Measurements from ENCODE around the gene SEC14L6.

The SEC14L6 gene

DNA sequence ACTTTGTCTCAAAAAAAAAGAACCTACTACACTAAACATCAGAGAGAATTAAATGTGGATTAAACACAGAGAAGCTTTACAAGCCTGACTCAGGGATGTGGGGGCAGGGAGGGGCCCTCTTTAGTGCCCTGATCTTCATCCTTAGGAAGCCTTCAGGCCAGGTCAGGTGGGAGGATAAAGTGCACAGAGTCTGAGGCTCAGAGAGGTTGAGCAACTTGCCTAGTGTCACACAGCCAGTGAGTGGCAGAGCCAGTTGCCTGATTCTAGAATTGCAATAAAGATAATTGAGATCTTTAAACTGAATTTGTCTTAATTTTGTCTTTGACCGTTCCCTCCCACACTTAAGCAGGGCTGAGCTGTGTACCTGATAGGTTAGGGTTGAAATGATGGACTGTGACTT lies 7.2 kb downstream of the SEC14L6 start:
- Histone ChIP-seq H3F3A (ENCODE audit: control insufficient read depth, insufficient read depth) (no peaks in the 10 kb centered on the region), H3K27ac (ENCODE audit: low read depth, low read length) (no peak overlapping the region), H4K20me1 (ENCODE audit: control insufficient read depth, insufficient read depth, low read depth, low read length) (no peaks in the 10 kb centered on the region), H3K4me1 (ENCODE audit: control insufficient read depth, low read length) (no peaks in the 10 kb centered on the region), H3K36me3 (ENCODE audit: control insufficient read depth, low read length) (no peaks in the 10 kb centered on the region), H3K9me3 (ENCODE audit: control insufficient read depth, insufficient read depth, low read length) (no peaks in the 10 kb centered on the region), H3K9me2 (replicated peaks; ENCODE audit: control insufficient read depth, low read length) (no peaks in the 10 kb centered on the region), H3K79me2 (ENCODE audit: control insufficient read depth, low read length) (no peaks in the 10 kb centered on the region), H3K27me3 (ENCODE audit: control insufficient read depth, low read length) (peaks cover 8% of the 10 kb centered on the region; the same call in 1 of the 2 replicates), H3K4me2 (ENCODE audit: low read length) (no peak overlapping the region), H3K4me3 (ENCODE audit: low read length) (no peak overlapping the region)
- no peak for TF ChIP-seq EZH2phosphoT487 (IDR thresholded peaks at IDR 0.05; ENCODE audit: borderline replicate concordance, low read length)
- TF ChIP-seq, protein P1, sequence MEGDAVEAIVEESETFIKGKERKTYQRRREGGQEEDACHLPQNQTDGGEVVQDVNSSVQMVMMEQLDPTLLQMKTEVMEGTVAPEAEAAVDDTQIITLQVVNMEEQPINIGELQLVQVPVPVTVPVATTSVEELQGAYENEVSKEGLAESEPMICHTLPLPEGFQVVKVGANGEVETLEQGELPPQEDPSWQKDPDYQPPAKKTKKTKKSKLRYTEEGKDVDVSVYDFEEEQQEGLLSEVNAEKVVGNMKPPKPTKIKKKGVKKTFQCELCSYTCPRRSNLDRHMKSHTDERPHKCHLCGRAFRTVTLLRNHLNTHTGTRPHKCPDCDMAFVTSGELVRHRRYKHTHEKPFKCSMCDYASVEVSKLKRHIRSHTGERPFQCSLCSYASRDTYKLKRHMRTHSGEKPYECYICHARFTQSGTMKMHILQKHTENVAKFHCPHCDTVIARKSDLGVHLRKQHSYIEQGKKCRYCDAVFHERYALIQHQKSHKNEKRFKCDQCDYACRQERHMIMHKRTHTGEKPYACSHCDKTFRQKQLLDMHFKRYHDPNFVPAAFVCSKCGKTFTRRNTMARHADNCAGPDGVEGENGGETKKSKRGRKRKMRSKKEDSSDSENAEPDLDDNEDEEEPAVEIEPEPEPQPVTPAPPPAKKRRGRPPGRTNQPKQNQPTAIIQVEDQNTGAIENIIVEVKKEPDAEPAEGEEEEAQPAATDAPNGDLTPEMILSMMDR (IDR thresholded peaks at IDR 0.05; ENCODE audit: low read depth, low read length, poor library complexity, severe bottlenecking): no peak

DNA sequence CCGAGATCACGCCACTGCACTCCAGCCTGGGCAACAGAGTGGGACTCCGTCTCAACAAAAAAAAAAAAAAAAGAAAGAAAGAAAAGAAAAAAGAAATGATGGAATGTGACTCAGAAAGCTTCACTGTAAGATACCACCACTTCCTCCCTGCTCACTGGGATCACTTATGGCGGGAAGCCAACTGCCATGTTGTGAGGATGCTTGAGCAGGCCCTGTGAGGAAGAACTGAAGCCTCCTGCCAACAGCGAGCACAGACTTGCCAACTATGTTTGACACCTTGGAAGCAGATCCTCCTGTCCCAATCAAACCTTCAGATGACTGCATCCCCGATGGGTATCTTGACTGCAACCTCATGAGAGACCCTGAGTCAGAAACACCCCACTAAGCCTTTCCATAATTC lies 8.3 kb downstream of the SEC14L6 start:
- H3K9me2 ChIP-seq (replicated peaks; ENCODE audit: control insufficient read depth, low read length): no peaks in the 10 kb centered on the region
- H3F3A ChIP-seq (ENCODE audit: control insufficient read depth, insufficient read depth): no peaks in the 10 kb centered on the region
- TF ChIP-seq EZH2phosphoT487 (IDR thresholded peaks at IDR 0.05; ENCODE audit: borderline replicate concordance, low read length): no peak
- TF ChIP-seq, protein P1 (IDR thresholded peaks at IDR 0.05; ENCODE audit: low read depth, low read length, poor library complexity, severe bottlenecking): no peak
- no peaks in the 10 kb centered on the region for H3K9me3 ChIP-seq (ENCODE audit: control insufficient read depth, insufficient read depth, low read length)
- H3K79me2 ChIP-seq (ENCODE audit: control insufficient read depth, low read length): no peaks in the 10 kb centered on the region
- H4K20me1 ChIP-seq (ENCODE audit: control insufficient read depth, insufficient read depth, low read depth, low read length): no peaks in the 10 kb centered on the region
- peaks cover 8% of the 10 kb centered on the region; the same call in 1 of the 2 replicates for H3K27me3 ChIP-seq (ENCODE audit: control insufficient read depth, low read length)
- no peak overlapping the region for H3K27ac ChIP-seq (ENCODE audit: low read depth, low read length)
- H3K36me3 ChIP-seq (ENCODE audit: control insufficient read depth, low read length): no peaks in the 10 kb centered on the region
- no peak overlapping the region for H3K4me3 ChIP-seq (ENCODE audit: low read length)
- H3K4me2 ChIP-seq (ENCODE audit: low read length): no peak overlapping the region
- H3K4me1 ChIP-seq (ENCODE audit: control insufficient read depth, low read length): no peaks in the 10 kb centered on the region

DNA sequence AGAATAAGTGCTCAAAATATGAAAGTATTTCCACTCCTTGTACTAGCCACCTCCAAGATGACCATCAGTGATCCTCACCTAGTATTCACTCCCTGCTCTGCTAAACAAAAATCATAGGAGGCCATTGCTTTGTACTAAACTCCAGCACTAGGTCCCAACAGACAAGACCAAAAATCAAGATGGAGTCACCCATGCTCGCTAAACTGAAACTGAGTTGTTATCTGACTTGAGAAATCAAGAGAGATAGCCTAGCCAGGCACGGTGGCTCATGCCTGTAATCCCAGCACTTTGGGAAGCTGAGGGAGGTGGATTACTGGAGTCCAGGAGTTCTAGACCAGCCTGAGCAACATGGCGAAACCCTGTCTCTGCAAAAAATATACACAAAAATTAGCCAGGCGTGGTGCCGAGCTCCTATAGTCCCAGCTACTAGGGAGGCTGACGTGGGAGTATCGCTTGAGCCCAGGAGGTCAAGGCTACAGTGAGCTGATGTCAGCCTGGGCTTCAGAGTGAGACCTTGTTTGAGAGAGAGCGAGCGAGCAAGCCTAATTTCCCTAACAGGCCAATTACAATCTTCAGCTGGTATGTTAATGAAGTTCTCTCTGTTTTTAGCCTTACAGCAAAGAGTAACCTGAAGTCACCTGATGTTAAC lies 9.3 kb downstream of the SEC14L6 start:
- Histone ChIP-seq H4K20me1 (ENCODE audit: control insufficient read depth, insufficient read depth, low read depth, low read length) (no peaks in the 10 kb centered on the region), H3K79me2 (ENCODE audit: control insufficient read depth, low read length) (no peaks in the 10 kb centered on the region), H3K36me3 (ENCODE audit: control insufficient read depth, low read length) (no peaks in the 10 kb centered on the region), H3K9me2 (replicated peaks; ENCODE audit: control insufficient read depth, low read length) (no peaks in the 10 kb centered on the region), H3K27me3 (ENCODE audit: control insufficient read depth, low read length) (peaks cover 5% of the 10 kb centered on the region; the same call in 1 of the 2 replicates), H3K4me3 (ENCODE audit: low read length) (no peak overlapping the region), H3K4me1 (ENCODE audit: control insufficient read depth, low read length) (no peaks in the 10 kb centered on the region), H3K27ac (ENCODE audit: low read depth, low read length) (no peak overlapping the region), H3K4me2 (ENCODE audit: low read length) (no peak overlapping the region), H3F3A (ENCODE audit: control insufficient read depth, insufficient read depth) (no peaks in the 10 kb centered on the region), H3K9me3 (ENCODE audit: control insufficient read depth, insufficient read depth, low read length) (no peaks in the 10 kb centered on the region)
- TF ChIP-seq, protein P1 (IDR thresholded peaks at IDR 0.05; ENCODE audit: low read depth, low read length, poor library complexity, severe bottlenecking): no peak
- no peak for TF ChIP-seq EZH2phosphoT487 (IDR thresholded peaks at IDR 0.05; ENCODE audit: borderline replicate concordance, low read length)

Measured in DOHH2 (cell line).